CD8-positive, alpha-beta memory T cell (primary cell): ENCODE data around the gene TMEM167B. TPM values are rescaled to one million over a fixed set of nuclear protein-coding genes. Genes with fewer than 3 reads are reported as not detected.
"Not testable (repeated sequence)": the region's sequence is repeated elsewhere in the genome, so short reads cannot be mapped to it uniquely, and the experiment has no call there.

Experiments used
- CTCF ChIA-PET: fragments of 350-600 bp; sonication (Branson Sonifier 250); formaldehyde crosslinking; loops from one replicate; lab custom pipeline; 2021; ENCODE audit warnings: antibody characterized with exemption; lab: Charles Lee
- POLR2A ChIA-PET: fragments of 350-600 bp; sonication (Branson Sonifier 250); formaldehyde crosslinking; loops from one replicate; lab custom pipeline; 2021; ENCODE audit warnings: antibody characterized with exemption; lab: Charles Lee
- DNase-seq, 5 donors: peaks; one replicate each; pipeline versions ENCODE4 v3.0.0 to v3.0.0-alpha.2; 2020 to 2022; ENCODE audit warnings: mixed read lengths in 1 of 5
- H3K27ac ChIP-seq: one replicate; pipeline ENCODE4 v1.7.0; 2013; ENCODE audit warnings: low read depth, mild to moderate bottlenecking, low read length, moderate library complexity
- H3K27me3 ChIP-seq: 2 replicates; pipeline ENCODE4 v1.7.0; 2013; ENCODE audit warnings: low read length, mild to moderate bottlenecking; ENCODE audit not compliant: insufficient read depth, poor library complexity, severe bottlenecking
- H3K36me3 ChIP-seq: 2 replicates; pipeline ENCODE4 v1.7.0; 2013; ENCODE audit warnings: mild to moderate bottlenecking, low read length, moderate library complexity; ENCODE audit not compliant: insufficient read depth
- H3K4me1 ChIP-seq: 2 replicates; pipeline ENCODE4 v1.7.0; 2013; ENCODE audit warnings: mild to moderate bottlenecking, low read length, moderate library complexity; ENCODE audit not compliant: insufficient read depth
- H3K4me3 ChIP-seq: 2 replicates; pipeline ENCODE4 v1.7.0; 2013; ENCODE audit warnings: mild to moderate bottlenecking, low read length
- H3K9me3 ChIP-seq: 2 replicates; pipeline ENCODE4 v1.7.0; 2013; ENCODE audit warnings: mild to moderate bottlenecking, low read length
- H3K27ac Mint-ChIP-seq, 8 donors: one replicate each; pipeline ENCODE4 v1.8.0; 2020 to 2021; ENCODE audit warnings: mixed read lengths in 8 of 8, mild to moderate bottlenecking in 6 of 8, inconsistent platforms in 3 of 8, moderate library complexity in 3 of 8
- H3K27me3 Mint-ChIP-seq, 2 donors: one replicate each; pipeline ENCODE4 v1.8.0; 2020 to 2021; ENCODE audit warnings: mixed read lengths in 2 of 2, mild to moderate bottlenecking in 1 of 2, moderate library complexity in 1 of 2
- H3K36me3 Mint-ChIP-seq, 3 donors: one replicate each; pipeline ENCODE4 v1.8.0; 2020 to 2021; ENCODE audit warnings: mixed read lengths in 3 of 3, inconsistent platforms in 1 of 3, mild to moderate bottlenecking in 1 of 3
- H3K4me1 Mint-ChIP-seq, 3 donors: one replicate each; pipeline ENCODE4 v1.8.0; 2020 to 2021; ENCODE audit warnings: mixed read lengths in 3 of 3, inconsistent platforms in 1 of 3, mild to moderate bottlenecking in 1 of 3
- H3K4me3 Mint-ChIP-seq, 7 donors: one replicate each; pipeline ENCODE4 v1.8.0; 2020 to 2021; ENCODE audit warnings: mixed read lengths in 7 of 7, mild to moderate bottlenecking in 6 of 7, moderate library complexity in 4 of 7, inconsistent platforms in 2 of 7
- H3K9me3 Mint-ChIP-seq, 5 donors: one replicate each; pipeline ENCODE4 v1.8.0; 2020 to 2022; ENCODE audit warnings: mixed read lengths in 5 of 5, mild to moderate bottlenecking in 3 of 5, moderate library complexity in 2 of 5, inconsistent platforms in 1 of 5
- polyA plus RNA-seq: library from polyadenylated mRNA; unstranded; fragments of 300-500 nt; fragmentation: Illumina TruSeq; gene quantifications from one replicate; pipeline ENCODE4 v1.2.3, GENCODE V29; 2021
- total RNA-seq, 2 experiments: library from RNA; stranded (reverse); gene quantifications; one replicate each; pipeline ENCODE4 v1.2.3, GENCODE V29; 2021

The TMEM167B gene
- total and polyA plus RNA-seq, 3 experiments from 2014 or later, result 30.3 to 38.2 (median 36.6) TPM

DNA sequence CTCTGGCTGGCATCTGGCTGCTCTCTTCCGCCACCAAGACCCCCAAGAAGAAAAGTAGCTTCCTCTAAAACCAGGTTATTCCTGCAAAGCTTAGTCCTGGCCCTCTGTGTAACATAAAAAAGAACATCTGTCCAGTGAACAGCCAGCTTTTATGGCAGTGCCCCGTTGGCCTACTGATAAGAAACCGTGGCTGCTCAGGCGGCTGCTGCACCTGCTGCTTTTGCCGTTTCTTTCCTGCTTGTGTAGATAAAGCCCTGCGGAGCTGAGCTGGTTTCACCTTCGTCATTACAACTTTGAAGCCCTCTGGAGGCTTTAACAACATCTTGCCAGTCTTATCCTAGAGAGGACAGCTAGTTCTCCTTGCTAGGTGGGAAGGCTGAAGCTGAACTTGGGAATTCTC lies 43.9 kb downstream of the TMEM167B start:
- H3K4me1 ChIP-seq, result no peaks in the 10 kb centered on the region
- no peak overlapping the region for H3K4me3 Mint-ChIP-seq
- H3K27ac Mint-ChIP-seq, result peak overlapping the region in 2 of 8 donors; percentile 36 to 60
- no peak for DNase-seq
- no peak overlapping the region for H3K4me3 ChIP-seq
- H3K4me1 Mint-ChIP-seq, result no peaks in the 10 kb centered on the region
- H3K27me3 ChIP-seq, result no peaks in the 10 kb centered on the region
- CTCF ChIA-PET, result no interaction called here
- POLR2A ChIA-PET, result no interaction called here
- H3K36me3 ChIP-seq, result no peaks in the 10 kb centered on the region
- no peaks in the 10 kb centered on the region for H3K27me3 Mint-ChIP-seq
- H3K9me3 Mint-ChIP-seq, result no peaks in the 10 kb centered on the region
- H3K27ac ChIP-seq, result no peak overlapping the region
- no peaks in the 10 kb centered on the region for H3K9me3 ChIP-seq
- H3K36me3 Mint-ChIP-seq, result peaks cover 0 to 2% (median 0%) of the 10 kb centered on the region in 3 donors

- H3K4me3 Mint-ChIP-seq, result no peak overlapping the region
- H3K27me3 Mint-ChIP-seq, result no peaks in the 10 kb centered on the region
- DNase-seq, result no peak
- Histone ChIP-seq H3K27me3 (no peaks in the 10 kb centered on the region), H3K4me3 (no peak overlapping the region), H3K27ac (no peak overlapping the region), H3K4me1 (no peaks in the 10 kb centered on the region), H3K36me3 (no peaks in the 10 kb centered on the region), H3K9me3 (no peaks in the 10 kb centered on the region)
- H3K9me3 Mint-ChIP-seq, result no peaks in the 10 kb centered on the region
- peaks cover 0 to 3% (median 0%) of the 10 kb centered on the region in 3 donors for H3K36me3 Mint-ChIP-seq
- ChIA-PET CTCF (no interaction called here), POLR2A (no interaction called here)
- H3K27ac Mint-ChIP-seq, result no peak overlapping the region
- H3K4me1 Mint-ChIP-seq, result no peaks in the 10 kb centered on the region
These were observed 45.4 kb downstream of the TMEM167B start for GRCh38 chr1:109135940-109136339.

DNA sequence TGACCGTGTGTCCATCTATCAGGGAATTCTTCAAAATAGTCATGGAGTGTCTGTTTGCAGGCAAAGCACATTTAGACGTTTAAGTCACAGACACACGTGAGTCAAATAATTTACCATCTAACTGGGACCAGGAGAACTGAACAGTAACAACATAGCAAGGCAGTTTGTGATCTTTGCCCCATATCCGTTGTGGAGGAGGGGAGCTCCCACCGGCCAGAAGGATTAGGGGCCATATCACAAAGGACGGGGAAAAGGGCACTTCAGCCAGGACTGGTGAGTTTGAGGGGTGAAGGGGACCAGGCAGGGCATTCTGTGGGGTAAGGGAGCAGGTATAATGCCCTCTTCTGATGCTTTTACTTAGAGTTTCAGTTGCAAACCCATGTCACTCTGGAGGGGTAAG lies 46.2 kb downstream of the TMEM167B start:
- no peak for DNase-seq
- Histone ChIP-seq H3K27me3 (no peaks in the 10 kb centered on the region), H3K4me1 (no peaks in the 10 kb centered on the region), H3K9me3 (no peaks in the 10 kb centered on the region), H3K27ac (no peak overlapping the region), H3K4me3 (no peak overlapping the region), H3K36me3 (no peaks in the 10 kb centered on the region)
- ChIA-PET POLR2A (no interaction called here), CTCF (no interaction called here)
- no peaks in the 10 kb centered on the region for H3K27me3 Mint-ChIP-seq
- no peak overlapping the region for H3K4me3 Mint-ChIP-seq
- peaks cover 0 to 3% (median 0%) of the 10 kb centered on the region in 3 donors for H3K36me3 Mint-ChIP-seq
- H3K27ac Mint-ChIP-seq, result peak overlapping the region in 1 of 8 donors; percentile 22
- H3K4me1 Mint-ChIP-seq, result no peaks in the 10 kb centered on the region
- H3K9me3 Mint-ChIP-seq, result no peaks in the 10 kb centered on the region

- no peak for DNase-seq
- POLR2A ChIA-PET, result no interaction called here
- Histone ChIP-seq H3K4me1 (no peaks in the 10 kb centered on the region), H3K4me3 (no peak overlapping the region), H3K27me3 (no peaks in the 10 kb centered on the region), H3K36me3 (no peaks in the 10 kb centered on the region), H3K27ac (no peak overlapping the region), H3K9me3 (no peaks in the 10 kb centered on the region)
- Mint-ChIP-seq H3K27ac (peak overlapping the region in 1 of 8 donors; percentile 15), H3K4me1 (no peaks in the 10 kb centered on the region), H3K27me3 (no peaks in the 10 kb centered on the region), H3K9me3 (no peaks in the 10 kb centered on the region), H3K36me3 (peaks cover 0 to 1% (median 0%) of the 10 kb centered on the region in 3 donors), H3K4me3 (no peak overlapping the region)
- CTCF ChIA-PET, result interaction anchor here (0.7 kb wide), 1 partner anchor 742 kb away, joined by 3 read pairs; no protein-coding TSS in a partner anchor
These were observed 47.4 kb downstream of the TMEM167B start for GRCh38 chr1:109137958-109138357.

DNA sequence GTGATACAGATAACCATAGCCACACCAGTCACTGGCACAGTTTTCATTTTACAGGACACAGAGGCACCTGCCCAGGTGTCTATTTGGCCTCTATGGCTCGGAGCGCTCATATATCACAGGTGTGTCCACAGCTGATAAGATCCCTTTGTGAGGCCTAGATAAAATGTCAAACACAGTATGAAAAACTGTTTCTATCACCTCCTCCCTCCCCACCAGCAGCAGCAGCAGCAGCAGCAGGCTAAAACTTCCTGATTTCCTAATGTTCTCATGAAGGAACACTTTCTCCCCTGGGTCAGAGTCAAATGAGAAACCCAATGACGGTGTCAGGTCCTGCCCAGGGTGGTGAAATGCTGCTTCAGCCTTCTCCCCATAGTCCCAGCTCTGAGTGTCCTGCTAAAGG lies 47.8 kb downstream of the TMEM167B start:
- ChIA-PET POLR2A (no interaction called here), CTCF (interaction anchor here (0.7 kb wide), 1 partner anchor 741 kb away, joined by 3 read pairs; no protein-coding TSS in a partner anchor)
- H3K4me3 Mint-ChIP-seq, result no peak overlapping the region
- H3K36me3 Mint-ChIP-seq, result peaks cover 0 to 1% (median 0%) of the 10 kb centered on the region in 3 donors
- Histone ChIP-seq H3K36me3 (no peaks in the 10 kb centered on the region), H3K27me3 (no peaks in the 10 kb centered on the region), H3K9me3 (no peaks in the 10 kb centered on the region), H3K27ac (no peak overlapping the region), H3K4me1 (no peaks in the 10 kb centered on the region), H3K4me3 (no peak overlapping the region)
- H3K27ac Mint-ChIP-seq, result no peak overlapping the region
- H3K4me1 Mint-ChIP-seq, result no peaks in the 10 kb centered on the region
- no peak for DNase-seq
- H3K27me3 Mint-ChIP-seq, result no peaks in the 10 kb centered on the region
- no peaks in the 10 kb centered on the region for H3K9me3 Mint-ChIP-seq

GRCh38 chr1:109140392-109140791 lies 49.8 kb downstream of the TMEM167B start:
- POLR2A ChIA-PET, result no interaction called here
- DNase-seq, result no peak

DNA sequence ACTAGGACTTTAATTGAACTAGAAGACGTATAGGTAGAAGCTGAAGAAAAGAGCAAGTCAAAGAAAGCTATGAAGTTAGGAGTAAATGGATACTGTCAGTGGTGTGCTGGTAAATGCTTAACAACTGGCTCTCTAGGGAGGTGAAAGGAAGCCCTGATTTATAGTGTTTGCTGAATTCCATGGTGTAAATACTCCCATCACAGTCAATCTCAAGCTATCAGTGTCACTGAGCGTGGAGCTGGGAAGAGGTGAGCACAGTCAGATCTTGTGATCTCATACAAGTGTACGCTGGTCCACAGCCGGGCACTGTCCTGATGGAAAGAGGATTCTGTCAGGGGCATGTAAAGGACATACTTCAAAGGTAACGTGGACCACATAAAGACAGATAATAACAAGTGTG lies 51.7 kb downstream of the TMEM167B start:
- Histone ChIP-seq H3K27me3 (no peaks in the 10 kb centered on the region), H3K9me3 (no peaks in the 10 kb centered on the region), H3K27ac (no peak overlapping the region), H3K36me3 (no peaks in the 10 kb centered on the region), H3K4me1 (no peaks in the 10 kb centered on the region), H3K4me3 (no peak overlapping the region)
- no peak for DNase-seq
- H3K9me3 Mint-ChIP-seq, result no peaks in the 10 kb centered on the region
- ChIA-PET POLR2A (no interaction called here), CTCF (interaction anchor here (1.9 kb wide), 1 partner anchor 42 kb away, joined by 4 read pairs; no protein-coding TSS in a partner anchor)
- H3K4me3 Mint-ChIP-seq, result no peak overlapping the region
- no peaks in the 10 kb centered on the region for H3K4me1 Mint-ChIP-seq
- no peaks in the 10 kb centered on the region for H3K27me3 Mint-ChIP-seq
- H3K27ac Mint-ChIP-seq, result peak overlapping the region in 1 of 8 donors; percentile 70
- peaks cover 0 to 1% (median 0%) of the 10 kb centered on the region in 3 donors for H3K36me3 Mint-ChIP-seq

More at GRCh38 chr1:109140392-109140791, 49.8 kb downstream of the TMEM167B start:
- H3K27me3 ChIP-seq, result no peaks in the 10 kb centered on the region
- no peak overlapping the region for H3K27ac ChIP-seq
- Mint-ChIP-seq H3K27me3 (no peaks in the 10 kb centered on the region), H3K4me3 (no peak overlapping the region), H3K27ac (no peak overlapping the region), H3K4me1 (no peaks in the 10 kb centered on the region), H3K36me3 (peaks cover 0 to 1% (median 0%) of the 10 kb centered on the region in 3 donors), H3K9me3 (no peaks in the 10 kb centered on the region)
- CTCF ChIA-PET, result no interaction called here
- no peaks in the 10 kb centered on the region for H3K9me3 ChIP-seq
- H3K4me1 ChIP-seq, result no peaks in the 10 kb centered on the region
- H3K36me3 ChIP-seq, result no peaks in the 10 kb centered on the region
- no peak overlapping the region for H3K4me3 ChIP-seq

- H3K4me3 Mint-ChIP-seq, H3K27me3 Mint-ChIP-seq, CTCF ChIA-PET, H3K4me1 ChIP-seq, H3K4me3 ChIP-seq, H3K36me3 Mint-ChIP-seq, DNase-seq, H3K4me1 Mint-ChIP-seq, H3K27ac ChIP-seq, H3K9me3 Mint-ChIP-seq, POLR2A ChIA-PET, H3K9me3 ChIP-seq, H3K36me3 ChIP-seq, H3K27me3 ChIP-seq: not testable (repeated sequence)
- peak overlapping the region in 1 of 8 donors; percentile 70 for H3K27ac Mint-ChIP-seq
These were observed 52.2 kb downstream of the TMEM167B start for GRCh38 chr1:109142725-109143124.
